ENCODE measurements around the gene BAZ1A.

GRCh38 chr14:34754687-34755086 lies 120.5 kb downstream of the BAZ1A start:
- TF ChIP-seq EP300 (IDR thresholded peaks at IDR 0.05): no peak
- TF ChIP-seq, protein P1, sequence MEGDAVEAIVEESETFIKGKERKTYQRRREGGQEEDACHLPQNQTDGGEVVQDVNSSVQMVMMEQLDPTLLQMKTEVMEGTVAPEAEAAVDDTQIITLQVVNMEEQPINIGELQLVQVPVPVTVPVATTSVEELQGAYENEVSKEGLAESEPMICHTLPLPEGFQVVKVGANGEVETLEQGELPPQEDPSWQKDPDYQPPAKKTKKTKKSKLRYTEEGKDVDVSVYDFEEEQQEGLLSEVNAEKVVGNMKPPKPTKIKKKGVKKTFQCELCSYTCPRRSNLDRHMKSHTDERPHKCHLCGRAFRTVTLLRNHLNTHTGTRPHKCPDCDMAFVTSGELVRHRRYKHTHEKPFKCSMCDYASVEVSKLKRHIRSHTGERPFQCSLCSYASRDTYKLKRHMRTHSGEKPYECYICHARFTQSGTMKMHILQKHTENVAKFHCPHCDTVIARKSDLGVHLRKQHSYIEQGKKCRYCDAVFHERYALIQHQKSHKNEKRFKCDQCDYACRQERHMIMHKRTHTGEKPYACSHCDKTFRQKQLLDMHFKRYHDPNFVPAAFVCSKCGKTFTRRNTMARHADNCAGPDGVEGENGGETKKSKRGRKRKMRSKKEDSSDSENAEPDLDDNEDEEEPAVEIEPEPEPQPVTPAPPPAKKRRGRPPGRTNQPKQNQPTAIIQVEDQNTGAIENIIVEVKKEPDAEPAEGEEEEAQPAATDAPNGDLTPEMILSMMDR (IDR thresholded peaks at IDR 0.05): no peak
- no peak for TF ChIP-seq POLR2A (IDR thresholded peaks at IDR 0.05; ENCODE audit: low read depth)
- no peak for TF ChIP-seq POLR2AphosphoS5 (IDR thresholded peaks at IDR 0.05)

Measured in esophagus muscularis mucosa (tissue), 4 donors.